GM23338 (cell line): ENCODE results near the gene ANKRD11. TPM values are rescaled to one million over a fixed set of nuclear protein-coding genes. Genes with fewer than 3 reads are reported as not detected.

Experiments
- ATAC-seq: fragments of 200-7000 bp; cut with Tn5 transposase; 3 replicates; pipeline ENCODE4 v1.9.1; 2020
- DNase-seq: peaks from one replicate; pipeline ENCODE4 v3.0.0-alpha.2; 2015; ENCODE audit warnings: low spot score
- H2AFZ ChIP-seq: fragments of 200-600 bp; sonication (generic); 2 replicates; pipeline ENCODE4 v1.8.0; 2016; ENCODE audit warnings: antibody characterized with exemption, mild to moderate bottlenecking, moderate library complexity
- H3F3A ChIP-seq: fragments of 200-600 bp; sonication (generic); replicated peaks from 2 replicates; pipeline ENCODE4 v1.8.0; 2017; ENCODE audit warnings: antibody characterized with exemption, mixed run types, low read depth
- H3K27ac ChIP-seq: fragments of 200-600 bp; sonication (generic); 2 replicates; pipeline ENCODE4 v1.6.1; 2016; ENCODE audit warnings: low read depth
- H3K27me3 ChIP-seq: fragments of 200-600 bp; sonication (generic); 2 replicates; pipeline ENCODE4 v1.8.0; 2016; ENCODE audit warnings: mild to moderate bottlenecking, mixed run types, moderate library complexity; ENCODE audit not compliant: insufficient read depth
- H3K36me3 ChIP-seq: fragments of 200-600 bp; sonication (generic); 2 replicates; pipeline ENCODE4 v1.8.0; 2016; ENCODE audit warnings: mild to moderate bottlenecking; ENCODE audit not compliant: insufficient read depth
- H3K4me1 ChIP-seq: fragments of 200-600 bp; sonication (generic); 2 replicates; pipeline ENCODE4 v1.8.0; 2016; ENCODE audit warnings: mild to moderate bottlenecking, moderate library complexity; ENCODE audit not compliant: insufficient read depth
- H3K4me2 ChIP-seq: fragments of 200-600 bp; sonication (generic); 2 replicates; pipeline ENCODE4 v1.7.1; 2017; ENCODE audit warnings: mixed run types
- H3K4me3 ChIP-seq: fragments of 200-600 bp; sonication (generic); 2 replicates; pipeline ENCODE4 v1.6.1; 2016; ENCODE audit warnings: mixed run types
- H3K79me2 ChIP-seq: fragments of 200-600 bp; sonication (generic); replicated peaks from 2 replicates; pipeline ENCODE4 v1.8.0; 2017; ENCODE audit warnings: mild to moderate bottlenecking; ENCODE audit not compliant: insufficient read depth
- H3K9me2 ChIP-seq: fragments of 200-600 bp; sonication (generic); 2 replicates; pipeline ENCODE4 v1.8.0; 2017; ENCODE audit not compliant: insufficient read depth
- H4K20me1 ChIP-seq: fragments of 200-600 bp; sonication (generic); replicated peaks from 2 replicates; pipeline ENCODE4 v1.8.0; 2017; ENCODE audit warnings: mild to moderate bottlenecking; ENCODE audit not compliant: insufficient read depth
- H3K27ac Mint-ChIP-seq: 2 replicates; pipeline ENCODE4 v1.8.0; 2020; ENCODE audit warnings: inconsistent platforms, mild to moderate bottlenecking, moderate library complexity, mixed read lengths
- H3K27me3 Mint-ChIP-seq: 3 replicates; pipeline ENCODE4 v1.8.0; 2022; ENCODE audit warnings: low read depth, mild to moderate bottlenecking, moderate library complexity, mixed read lengths, inconsistent platforms; ENCODE audit not compliant: insufficient read depth, poor library complexity
- H3K36me3 Mint-ChIP-seq: 3 replicates; pipeline ENCODE4 v1.8.0; 2021; ENCODE audit warnings: low read depth, mild to moderate bottlenecking, inconsistent platforms, moderate library complexity, mixed read lengths
- H3K4me1 Mint-ChIP-seq: 3 replicates; pipeline ENCODE4 v1.8.0; 2020; ENCODE audit warnings: mild to moderate bottlenecking, inconsistent platforms, mixed read lengths
- H3K4me3 Mint-ChIP-seq: 3 replicates; pipeline ENCODE4 v1.8.0; 2021; ENCODE audit warnings: moderate library complexity, mild to moderate bottlenecking, inconsistent platforms, mixed read lengths
- H3K9me3 Mint-ChIP-seq: 3 replicates; pipeline ENCODE4 v1.8.0; 2020; ENCODE audit warnings: moderate library complexity, mild to moderate bottlenecking, inconsistent platforms, mixed read lengths
- CREB1 ChIP-seq: fragments of 250-450 bp; sonication (Bioruptor Pico); IDR thresholded peaks from 2 replicates; pipeline ENCODE4 v1.5.0; 2020; ENCODE audit warnings: low read depth, mild to moderate bottlenecking, moderate library complexity
- CTCF ChIP-seq, 2 experiments: fragments of 200-600 bp in 1 of 2; sonication (generic) in 1 of 2; conservative IDR thresholded peaks; 2 replicates each; pipeline versions ENCODE4 v1.5.1 to v1.6.1; 2016 to 2017; ENCODE audit warnings: antibody characterized with exemption in 2 of 2, low read depth in 2 of 2, mild to moderate bottlenecking in 2 of 2, moderate library complexity in 1 of 2
- ETS1 ChIP-seq: IDR thresholded peaks from 2 replicates; pipeline ENCODE4 v1.6.1; 2016; ENCODE audit warnings: antibody characterized with exemption
- EZH2 ChIP-seq: fragments of 200-600 bp; sonication (generic); IDR thresholded peaks from one replicate; pipeline ENCODE4 v1.8.0; 2017; ENCODE audit warnings: antibody characterized with exemption, mild to moderate bottlenecking, low read depth; ENCODE audit not compliant: unreplicated experiment
- EZH2phosphoT487 ChIP-seq: fragments of 200-600 bp; sonication (generic); IDR thresholded peaks from one replicate; pipeline ENCODE4 v1.8.1; 2018; ENCODE audit warnings: antibody characterized with exemption; ENCODE audit not compliant: unreplicated experiment
- JUNB ChIP-seq: IDR thresholded peaks from one replicate; pipeline ENCODE4 v1.6.1; 2016; ENCODE audit warnings: antibody characterized with exemption; ENCODE audit not compliant: unreplicated experiment
- NANOG ChIP-seq: IDR thresholded peaks from 2 replicates; pipeline ENCODE4 v1.6.1; 2016; ENCODE audit warnings: antibody characterized with exemption, borderline replicate concordance
- POLR2AphosphoS5 ChIP-seq: IDR thresholded peaks from 2 replicates; pipeline ENCODE4 v1.6.1; 2016; ENCODE audit warnings: antibody characterized with exemption, low read depth
- REST ChIP-seq: IDR thresholded peaks from one replicate; pipeline ENCODE4 v1.6.1; 2018; ENCODE audit warnings: antibody characterized with exemption; ENCODE audit not compliant: unreplicated experiment
- STAT1 ChIP-seq: IDR thresholded peaks from one replicate; pipeline ENCODE4 v1.6.1; 2016; ENCODE audit warnings: antibody characterized with exemption; ENCODE audit not compliant: unreplicated experiment
- ZNF114 ChIP-seq: fragments of 250-450 bp; sonication (Bioruptor Pico); IDR thresholded peaks from 2 replicates; pipeline ENCODE4 v1.5.0; 2020; ENCODE audit warnings: mild to moderate bottlenecking, moderate library complexity
- ZNF331 ChIP-seq: fragments of 250-450 bp; sonication (Bioruptor Pico); IDR thresholded peaks from 2 replicates; pipeline ENCODE4 v1.5.0; 2020; ENCODE audit warnings: low read depth, mild to moderate bottlenecking, moderate library complexity
- ZNF462 ChIP-seq: fragments of 250-450 bp; sonication (Bioruptor Pico); IDR thresholded peaks from 2 replicates; pipeline ENCODE4 v1.5.0; 2020; ENCODE audit warnings: mild to moderate bottlenecking, moderate library complexity
- polyA plus RNA-seq: library from polyadenylated mRNA; unstranded; fragments of >200 nt; fragmentation: Nextera tagmentation; extraction: Ambion mirVana; gene quantifications from 2 replicates; pipeline ENCODE4 v1.2.1, GENCODE V29; 2016
- total RNA-seq: library from RNA; depleted of rRNA; stranded (reverse); fragments of >200 nt; shearing (Covaris generic); gene quantifications from 2 replicates; pipeline ENCODE4 v1.2.3, GENCODE V29; 2014

The ANKRD11 gene
- total and polyA plus RNA-seq, 2 experiments from 2014 or later: 130 to 159 TPM

GRCh38 chr16:89274561-89275283 lies 215.6 kb downstream of the ANKRD11 start:
- no peaks in the 10 kb centered on the region for H3K4me1 ChIP-seq
- no peak overlapping the region for H2AFZ ChIP-seq
- Mint-ChIP-seq H3K9me3 (no peaks in the 10 kb centered on the region), H3K27ac (no peak overlapping the region), H3K4me1 (no peaks in the 10 kb centered on the region; the same call in 2 of the 3 replicates), H3K4me3 (no peak overlapping the region), H3K27me3 (peaks cover 15% of the 10 kb centered on the region), H3K36me3 (peaks cover 77% of the 10 kb centered on the region)
- no peaks in the 10 kb centered on the region for H3K27me3 ChIP-seq
- no peaks in the 10 kb centered on the region for H3K9me2 ChIP-seq
- no peak for ATAC-seq
- H3K79me2 ChIP-seq: peaks cover 15% of the 10 kb centered on the region; the same call in 1 of the 2 replicates
- H3K36me3 ChIP-seq: peaks cover 2% of the 10 kb centered on the region; the same call in 1 of the 2 replicates
- peaks cover 11% of the 10 kb centered on the region; the same call in 1 of the 2 replicates for H3F3A ChIP-seq
- DNase-seq: no peak
- H3K27ac ChIP-seq: no peak overlapping the region
- no peak overlapping the region for H3K4me2 ChIP-seq
- peaks cover 19% of the 10 kb centered on the region for H4K20me1 ChIP-seq
- no peak overlapping the region for H3K4me3 ChIP-seq
- TF ChIP-seq ETS1 (no peak), EZH2 (no peak), EZH2phosphoT487 (no peak), NANOG (no peak), POLR2AphosphoS5 (no peak), ZNF331 (CRISPR knock-in tag) (no peak), JUNB (no peak), ZNF114 (CRISPR knock-in tag) (no peak), CTCF (conservative IDR thresholded peaks at IDR 0.05; ENCODE audit: low read depth in 2 of 2) (no peak), CREB1 (CRISPR knock-in tag) (no peak), REST (no peak), STAT1 (no peak), ZNF462 (CRISPR knock-in tag) (no peak)
